Karpas-422 (cell line): Measurements from ENCODE around the gene TRPM7. TPM values are rescaled to one million over a fixed set of nuclear protein-coding genes. Genes with fewer than 3 reads are reported as not detected.
A peak's percentile ranks its signal among the peaks of the same experiment; 100 is the strongest.
"Not testable (repeated sequence)": the region's sequence is repeated elsewhere in the genome, so short reads cannot be mapped to it uniquely, and the experiment has no call there.

Source experiments
- DNase-seq: peaks from one replicate; pipeline ENCODE4 v3.0.0-alpha.2; 2015
- H2AFZ ChIP-seq: fragments of 200-600 bp; sonication (generic); 2 replicates; pipeline ENCODE4 v1.6.1; 2014; ENCODE audit warnings: antibody characterized with exemption, low read length, mixed read lengths
- H3K27ac ChIP-seq: fragments of 200-600 bp; sonication (generic); 2 replicates; pipeline ENCODE4 v1.5.1; 2014; ENCODE audit warnings: mild to moderate bottlenecking, low read length, moderate library complexity
- H3K27me3 ChIP-seq: fragments of 200-600 bp; sonication (generic); 2 replicates; pipeline ENCODE4 v1.6.1; 2014; ENCODE audit warnings: low read length, mixed read lengths
- H3K36me3 ChIP-seq: fragments of 200-600 bp; sonication (generic); 2 replicates; pipeline ENCODE4 v1.6.1; 2014; ENCODE audit warnings: low read length, mixed read lengths; ENCODE audit not compliant: insufficient read depth
- H3K4me1 ChIP-seq: fragments of 200-600 bp; sonication (generic); 2 replicates; pipeline ENCODE4 v1.6.1; 2014; ENCODE audit warnings: mild to moderate bottlenecking, low read length, mixed read lengths
- H3K4me2 ChIP-seq: fragments of 200-600 bp; sonication (generic); 2 replicates; pipeline ENCODE4 v1.6.1; 2014; ENCODE audit warnings: low read length, low read depth, mild to moderate bottlenecking; ENCODE audit not compliant: poor library complexity, severe bottlenecking
- H3K4me3 ChIP-seq: fragments of 200-600 bp; sonication (generic); 2 replicates; pipeline ENCODE4 v1.5.1; 2014; ENCODE audit warnings: mild to moderate bottlenecking, antibody characterized with exemption, low read length, mixed read lengths
- H3K79me2 ChIP-seq: fragments of 200-600 bp; sonication (generic); 2 replicates; pipeline ENCODE4 v1.6.1; 2014; ENCODE audit warnings: mild to moderate bottlenecking, low read length, mixed read lengths
- H3K9ac ChIP-seq: fragments of 200-600 bp; sonication (generic); 2 replicates; pipeline ENCODE4 v1.6.0; 2014; ENCODE audit warnings: low read length
- H3K9me2 ChIP-seq: fragments of 200-600 bp; sonication (generic), shearing (Covaris generic); replicated peaks from 2 replicates; pipeline ENCODE4 v1.6.0; 2014; ENCODE audit warnings: mild to moderate bottlenecking, low read length, moderate library complexity; ENCODE audit not compliant: insufficient read depth
- H3K9me3 ChIP-seq: fragments of 300-700, 200-600 bp; sonication (generic); 2 replicates; pipeline ENCODE4 v1.6.1; 2014; ENCODE audit warnings: low read length, mixed read lengths
- H4K20me1 ChIP-seq: fragments of 200-600 bp; sonication (generic); 2 replicates; pipeline ENCODE4 v1.6.1; 2014; ENCODE audit warnings: mild to moderate bottlenecking, antibody characterized with exemption, low read length, low read depth; ENCODE audit not compliant: insufficient read depth
- total RNA-seq: library from RNA; depleted of rRNA; stranded (reverse); fragments of >200 nt; shearing (Covaris generic); gene quantifications from 2 replicates; pipeline ENCODE4 v1.2.3, GENCODE V29; 2014; ENCODE audit warnings: low replicate concordance

TRPM7 gene
- total RNA-seq, 1 experiment from 2014 or later, result 64.6 TPM

DNA sequence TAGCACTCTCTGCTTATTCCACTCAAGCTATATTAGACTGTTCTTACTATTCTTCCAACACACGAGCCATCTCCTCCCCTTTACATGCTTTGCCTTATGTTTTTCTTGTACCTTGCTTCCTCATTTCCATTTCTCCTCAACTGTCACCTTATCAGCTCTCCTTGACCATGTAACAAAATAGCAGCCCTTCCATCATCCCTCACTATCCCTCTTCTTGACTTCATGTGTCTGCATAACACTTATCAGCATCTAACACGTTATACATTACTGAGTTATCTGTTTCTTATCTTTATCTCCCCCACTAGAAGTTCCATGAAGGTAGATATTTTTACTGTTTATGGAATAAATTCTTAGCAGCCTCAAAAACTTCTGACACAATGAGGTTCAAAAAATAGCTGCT lies 45.3 kb downstream of the TRPM7 start:
- Histone ChIP-seq H3K4me2 (no peak overlapping the region), H3K79me2 (peaks cover 54% of the 10 kb centered on the region), H3K9ac (no peak overlapping the region), H4K20me1 (no peaks in the 10 kb centered on the region), H3K36me3 (peaks cover 28% of the 10 kb centered on the region; the same call in 1 of the 2 replicates), H3K4me3 (no peak overlapping the region), H3K27ac (no peak overlapping the region), H3K9me2 (no peaks in the 10 kb centered on the region), H3K27me3 (no peaks in the 10 kb centered on the region), H3K9me3 (no peaks in the 10 kb centered on the region), H3K4me1 (no peaks in the 10 kb centered on the region), H2AFZ (no peak overlapping the region)
- DNase-seq, result no peak

DNA sequence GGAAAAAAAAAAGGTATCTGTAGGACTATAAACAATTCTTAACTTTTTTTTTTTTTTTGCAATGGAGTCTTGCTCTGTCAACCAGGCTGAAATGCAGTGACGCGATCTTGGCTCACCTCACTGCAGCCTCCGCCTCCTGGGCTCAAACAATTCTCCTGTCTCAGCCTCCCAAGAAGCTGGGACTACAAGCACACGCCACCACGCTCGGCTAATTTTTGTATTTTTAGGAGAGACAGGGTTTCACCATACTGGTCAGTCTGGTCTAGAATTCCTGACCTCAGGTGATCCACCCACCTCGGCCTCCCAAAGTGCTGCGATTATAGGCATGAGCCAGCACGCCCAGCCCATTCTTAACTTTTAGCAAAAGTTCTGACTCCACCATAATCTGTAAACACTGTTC lies 50.5 kb downstream of the TRPM7 start:
- H3K9me2 ChIP-seq, result no peaks in the 10 kb centered on the region
- H3K9ac ChIP-seq, result no peak overlapping the region
- H3K9me3 ChIP-seq, result no peaks in the 10 kb centered on the region
- no peak overlapping the region for H3K4me3 ChIP-seq
- peaks cover 32% of the 10 kb centered on the region for H3K79me2 ChIP-seq
- H4K20me1 ChIP-seq, result no peaks in the 10 kb centered on the region
- peaks cover 34% of the 10 kb centered on the region; the same call in 1 of the 2 replicates for H3K36me3 ChIP-seq
- H3K27me3 ChIP-seq, result no peaks in the 10 kb centered on the region
- no peak overlapping the region for H3K27ac ChIP-seq
- no peaks in the 10 kb centered on the region for H3K4me1 ChIP-seq
- H3K4me2 ChIP-seq, result no peak overlapping the region
- H2AFZ ChIP-seq, result no peak overlapping the region
- no peak for DNase-seq

DNA sequence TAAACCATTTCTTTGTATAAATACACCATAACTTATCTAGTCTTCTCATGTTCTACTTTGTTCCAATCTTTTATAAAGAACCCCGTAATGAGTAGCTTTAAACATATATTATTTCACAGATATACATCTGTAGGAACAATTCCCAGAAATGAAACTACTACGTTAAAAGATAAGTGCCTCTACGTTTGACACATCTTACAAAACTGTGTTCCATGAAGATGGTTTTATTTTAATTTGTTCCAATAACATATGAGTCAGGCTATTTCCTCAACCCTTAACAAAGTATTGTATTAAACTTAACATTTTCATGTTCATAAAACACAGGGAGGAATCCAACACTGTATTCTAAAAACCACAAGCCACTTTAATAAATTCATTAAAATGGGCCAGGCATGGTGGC lies 52.9 kb downstream of the TRPM7 start:
- Histone ChIP-seq H3K9me2 (no peaks in the 10 kb centered on the region), H3K9ac (no peak overlapping the region), H4K20me1 (no peaks in the 10 kb centered on the region), H3K79me2 (peaks cover 13% of the 10 kb centered on the region), H3K4me2 (no peak overlapping the region), H3K27ac (no peak overlapping the region), H3K27me3 (no peaks in the 10 kb centered on the region), H3K9me3 (no peaks in the 10 kb centered on the region), H3K4me3 (no peak overlapping the region), H3K4me1 (no peaks in the 10 kb centered on the region), H3K36me3 (peaks cover 35% of the 10 kb centered on the region; the same call in 1 of the 2 replicates), H2AFZ (no peak overlapping the region)
- DNase-seq, result no peak

DNA sequence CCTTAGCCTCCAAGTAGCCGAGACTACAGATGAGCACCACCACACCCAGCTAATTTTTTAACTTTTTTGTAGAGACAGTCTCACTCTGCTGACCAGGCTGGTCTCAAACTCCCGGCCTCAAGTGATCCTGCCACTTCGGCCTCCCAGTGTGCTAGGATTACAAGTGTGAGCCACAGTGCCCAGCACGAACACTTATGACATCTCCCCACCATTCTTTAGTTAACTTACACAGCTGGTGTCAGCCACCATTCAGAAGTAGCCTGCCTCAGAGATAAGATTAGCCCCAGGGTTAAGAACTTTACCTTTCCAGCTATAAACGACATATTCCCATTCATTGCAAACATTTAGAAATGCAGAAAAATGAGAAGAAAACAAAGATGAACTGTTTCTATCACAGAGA lies 58.2 kb downstream of the TRPM7 start:
- Histone ChIP-seq H3K4me1 (no peaks in the 10 kb centered on the region), H3K4me3 (no peak overlapping the region), H3K36me3 (peaks cover 43% of the 10 kb centered on the region; the same call in 1 of the 2 replicates), H3K9ac (no peak overlapping the region), H3K9me3 (no peaks in the 10 kb centered on the region), H4K20me1 (no peaks in the 10 kb centered on the region), H3K27ac (no peak overlapping the region), H3K9me2 (no peaks in the 10 kb centered on the region), H2AFZ (no peak overlapping the region), H3K27me3 (no peaks in the 10 kb centered on the region), H3K4me2 (no peak overlapping the region), H3K79me2 (peaks cover 10% of the 10 kb centered on the region)
- no peak for DNase-seq

DNA sequence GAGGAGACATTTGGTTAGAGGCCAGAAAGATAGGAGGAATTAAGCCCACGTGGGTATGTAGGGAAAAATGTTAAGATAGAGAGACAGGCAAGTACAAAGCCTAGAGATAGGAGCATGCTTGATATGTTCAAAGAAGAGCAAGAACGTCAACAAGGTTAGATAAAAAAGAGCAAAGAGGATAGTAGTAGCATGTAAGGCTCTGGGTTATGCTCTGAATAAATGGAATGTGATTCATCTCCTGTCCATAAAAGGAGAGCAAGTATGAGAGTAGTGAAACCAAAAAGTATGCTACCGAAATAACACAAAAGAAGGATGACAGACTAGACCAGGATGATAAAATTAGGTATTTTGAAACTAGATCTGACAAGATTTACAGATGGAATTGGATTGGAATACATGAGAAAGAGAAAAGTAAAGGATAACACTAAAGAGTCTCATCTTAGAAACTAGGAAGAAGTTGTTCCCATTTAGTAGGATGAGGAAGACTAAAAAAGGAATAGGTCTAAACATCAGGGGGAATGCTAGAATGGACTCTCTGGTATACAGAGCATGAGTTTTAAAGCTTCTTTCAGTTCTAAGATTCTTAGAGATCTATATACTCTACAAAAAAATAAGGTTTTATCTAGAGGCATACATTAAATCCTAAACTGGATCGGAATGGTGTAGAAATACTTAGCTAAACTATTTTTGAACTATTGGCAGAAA lies 59.1 kb downstream of the TRPM7 start:
- Histone ChIP-seq H3K4me1 (no peaks in the 10 kb centered on the region), H3K27ac (no peak overlapping the region), H3K27me3 (no peaks in the 10 kb centered on the region), H2AFZ (no peak overlapping the region), H3K9me2 (no peaks in the 10 kb centered on the region), H3K79me2 (peaks cover 7% of the 10 kb centered on the region), H3K4me2 (no peak overlapping the region), H4K20me1 (no peaks in the 10 kb centered on the region), H3K9me3 (no peaks in the 10 kb centered on the region), H3K36me3 (peaks cover 34% of the 10 kb centered on the region; the same call in 1 of the 2 replicates), H3K4me3 (no peak overlapping the region), H3K9ac (no peak overlapping the region)
- DNase-seq, result no peak

DNA sequence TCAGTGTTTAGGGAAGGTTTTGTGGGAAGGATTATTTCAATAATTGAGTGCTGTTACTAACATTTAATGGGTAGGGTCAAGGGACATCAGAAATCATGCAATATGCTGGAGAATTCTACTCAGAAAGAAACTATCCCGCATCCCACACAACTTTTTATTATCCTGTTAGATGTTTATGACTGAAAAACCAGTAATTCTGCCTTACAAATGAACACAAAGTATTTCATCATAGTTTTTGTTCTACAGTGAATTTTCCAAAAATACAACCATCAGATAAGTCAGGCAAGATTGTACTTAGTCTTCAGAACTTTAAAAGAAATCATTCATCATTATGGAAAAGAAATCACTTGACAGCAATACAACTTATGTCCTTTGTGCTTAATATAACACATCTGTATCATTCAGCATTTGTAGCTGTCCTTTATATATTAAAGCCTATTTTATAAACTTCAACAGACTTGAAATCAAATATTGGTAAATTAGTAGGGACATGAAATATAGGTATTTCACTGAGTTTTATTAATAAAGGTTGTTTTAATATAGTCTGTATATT lies 61.9 kb downstream of the TRPM7 start:
- H3K36me3 ChIP-seq, result peaks cover 32% of the 10 kb centered on the region; the same call in 1 of the 2 replicates
- H3K4me1 ChIP-seq, result no peaks in the 10 kb centered on the region
- H3K9me2 ChIP-seq, result no peaks in the 10 kb centered on the region
- no peak overlapping the region for H3K4me2 ChIP-seq
- DNase-seq, result no peak
- no peak overlapping the region for H3K27ac ChIP-seq
- H3K27me3 ChIP-seq, result no peaks in the 10 kb centered on the region
- no peak overlapping the region for H3K4me3 ChIP-seq
- H4K20me1 ChIP-seq, result no peaks in the 10 kb centered on the region
- H2AFZ ChIP-seq, result no peak overlapping the region
- no peaks in the 10 kb centered on the region for H3K9me3 ChIP-seq
- H3K79me2 ChIP-seq, result 0 out of 2 replicates have a peak, but pooled peaks cover 5% of the 10 kb centered on the region
- H3K9ac ChIP-seq, result no peak overlapping the region

DNA sequence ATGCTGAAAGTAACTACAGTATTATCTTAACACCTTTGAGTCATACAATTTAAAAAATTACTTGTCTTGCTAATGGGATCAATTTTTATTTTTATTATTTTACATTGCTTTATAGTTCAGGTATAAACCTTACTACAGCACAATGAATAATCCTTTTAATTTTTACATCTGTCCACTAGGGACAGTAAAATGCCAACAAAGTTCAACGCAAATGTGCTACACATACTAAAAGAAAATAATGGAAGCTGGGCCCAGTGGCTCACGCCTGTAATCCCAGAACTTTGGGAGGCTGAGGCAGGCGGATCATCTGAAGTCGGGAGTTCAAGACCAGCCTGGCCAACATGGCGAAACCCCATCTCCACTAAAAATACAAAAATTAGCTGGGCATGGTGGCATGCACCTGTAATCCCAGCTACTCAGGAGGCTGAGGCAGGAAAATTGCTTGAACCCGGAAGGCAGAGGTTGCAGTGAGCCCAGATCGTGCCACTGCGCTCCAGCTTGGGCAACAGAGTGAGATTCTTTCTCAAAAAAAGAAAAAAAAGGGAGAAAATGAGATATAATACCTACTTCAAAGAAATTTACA lies 64.1 kb downstream of the TRPM7 start:
- H3K9me2 ChIP-seq, H3K79me2 ChIP-seq, H3K27ac ChIP-seq, H3K9ac ChIP-seq, H2AFZ ChIP-seq, H3K4me3 ChIP-seq, H4K20me1 ChIP-seq, H3K4me2 ChIP-seq, H3K27me3 ChIP-seq, H3K4me1 ChIP-seq, H3K9me3 ChIP-seq: not testable (repeated sequence)
- H3K36me3 ChIP-seq, result peaks cover 25% of the 10 kb centered on the region; the same call in 1 of the 2 replicates
- peak; percentile 53 for DNase-seq

DNA sequence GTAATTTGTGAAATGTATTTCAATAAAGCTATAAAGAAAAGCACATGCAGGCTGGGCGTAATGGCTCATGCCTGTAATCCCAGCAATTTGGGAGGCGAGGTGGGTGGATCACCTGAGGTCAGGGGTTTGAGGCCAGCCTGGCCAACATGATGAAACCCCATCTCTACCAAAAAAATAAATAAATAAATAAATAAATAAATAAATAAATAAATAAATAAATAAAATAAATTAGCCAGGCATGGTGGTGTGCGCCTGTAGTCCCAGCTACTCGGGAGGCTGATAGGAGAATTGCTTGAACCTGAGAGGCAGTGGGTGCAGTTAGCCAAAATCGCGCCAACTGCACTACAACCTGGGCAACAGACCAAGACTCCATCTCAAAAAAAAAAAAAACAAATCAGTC lies 69.6 kb downstream of the TRPM7 start:
- not testable (repeated sequence) for H3K27ac ChIP-seq, H3K4me2 ChIP-seq, H3K27me3 ChIP-seq, H3K79me2 ChIP-seq, H3K4me3 ChIP-seq, H3K9me2 ChIP-seq, H4K20me1 ChIP-seq, H3K9ac ChIP-seq, H3K9me3 ChIP-seq, DNase-seq, H2AFZ ChIP-seq, H3K4me1 ChIP-seq
- H3K36me3 ChIP-seq, result peaks cover 31% of the 10 kb centered on the region; the same call in 1 of the 2 replicates
